ENCODE measurements around the gene GMCL1.
"Not testable (repeated sequence)": the region's sequence is repeated elsewhere in the genome, so short reads cannot be mapped to it uniquely, and the experiment has no call there.

DNA sequence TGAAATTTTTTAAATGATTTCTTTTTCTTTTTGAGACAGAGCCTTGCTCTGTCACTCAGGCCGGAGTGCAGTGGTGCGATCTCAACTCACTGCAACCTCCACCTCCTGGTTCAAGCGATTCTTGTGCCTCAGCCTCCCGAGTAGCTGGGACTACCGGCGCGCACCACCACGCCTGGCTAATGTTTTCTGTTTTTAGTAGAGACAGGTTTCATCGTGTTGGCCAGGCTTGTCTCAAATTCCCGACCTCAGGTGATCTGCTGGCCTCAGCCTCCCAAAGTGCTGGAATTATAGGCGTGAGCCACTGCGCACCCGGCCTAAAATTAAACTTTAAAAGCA lies 1.4 kb downstream of the GMCL1 start:
- TF ChIP-seq POLR2A, CTCF (IDR thresholded peaks at IDR 0.05): not testable (repeated sequence)

Measured in gastroesophageal sphincter (tissue), 3 donors.